ENCODE measurements around the gene TNS4. TPM values are rescaled to one million over a fixed set of nuclear protein-coding genes. Genes with fewer than 3 reads are reported as not detected.

The TNS4 gene
- total RNA-seq, 1 donor from 2014 or later: 0.23 TPM

GRCh38 chr17:40495140-40495539, 6.3 kb downstream of the TNS4 start:
- DNase-seq (ENCODE audit: low spot score): no peak

DNA sequence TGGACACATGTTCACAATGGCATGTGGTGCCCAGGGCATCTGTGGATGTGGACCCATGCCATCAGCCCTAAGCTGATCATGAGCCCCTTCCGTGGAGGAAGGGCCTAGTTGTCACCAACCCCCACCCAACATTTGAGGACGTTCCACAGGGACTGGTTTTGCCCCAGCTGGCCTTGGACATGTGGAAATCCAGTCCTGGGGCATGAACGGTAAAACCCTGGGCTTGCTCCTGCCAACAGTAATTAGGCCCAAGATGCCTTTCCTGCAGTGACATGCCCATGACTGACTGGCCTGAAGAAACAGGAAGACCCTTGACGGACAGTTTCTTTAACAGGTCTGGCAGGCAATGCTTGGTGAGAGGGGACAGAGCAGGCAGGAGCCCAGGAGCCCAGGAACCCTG, 7.7 kb downstream of the TNS4 start:
- DNase-seq (ENCODE audit: low spot score): no peak

GRCh38 chr17:40491486-40491885, 9.9 kb downstream of the TNS4 start:
- no peak for DNase-seq (ENCODE audit: low spot score)

DNA sequence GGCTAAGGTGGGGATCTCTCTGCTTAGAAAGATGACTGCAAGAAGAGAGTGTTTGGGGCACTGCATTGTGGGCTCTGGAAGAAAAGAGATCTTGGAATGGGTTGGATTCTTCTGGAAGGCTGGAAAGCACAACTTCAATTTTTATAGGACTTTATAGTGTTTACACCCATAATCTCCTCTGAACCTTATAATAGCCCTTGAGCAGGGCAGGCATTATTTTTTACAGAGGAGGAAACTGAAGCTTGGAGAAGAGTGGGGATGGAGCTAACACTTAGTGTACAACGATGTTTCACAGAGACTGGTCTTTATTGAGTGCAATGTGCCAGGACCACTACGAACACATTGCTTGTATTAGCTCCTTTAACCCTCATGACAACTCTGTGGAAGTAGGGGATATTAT, 10.4 kb downstream of the TNS4 start:
- DNase-seq (ENCODE audit: low spot score): no peak

DNA sequence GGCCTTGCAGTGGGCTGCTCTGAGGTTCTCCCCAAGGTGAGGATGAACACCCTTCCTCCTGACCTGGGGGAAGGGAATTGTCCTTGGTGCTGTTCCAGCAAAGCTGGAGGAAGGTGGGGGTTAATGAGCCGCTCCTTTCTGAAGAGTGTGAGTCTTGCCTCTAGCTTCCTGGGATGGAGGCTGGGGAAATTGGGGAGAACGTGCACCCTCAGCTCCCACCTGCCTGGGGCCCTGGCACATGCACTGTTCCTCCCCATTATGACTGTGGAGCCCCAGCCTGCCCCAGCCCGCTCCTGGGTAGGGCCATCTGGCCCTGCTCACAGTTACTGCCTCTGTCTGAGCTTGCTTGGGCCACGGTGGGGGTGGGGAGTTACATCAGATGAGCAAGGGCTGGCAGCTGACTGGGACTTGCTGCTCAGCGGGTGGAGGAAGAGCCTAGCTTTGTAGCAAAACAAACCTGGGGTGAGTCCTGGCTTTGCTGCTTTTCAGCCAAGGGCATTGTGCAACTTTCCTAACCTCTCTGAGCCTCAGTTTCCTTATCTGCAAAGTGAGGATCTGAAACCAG, 11.1 kb downstream of the TNS4 start:
- DNase-seq (ENCODE audit: low spot score): peak; percentile 67

- DNase-seq (ENCODE audit: low spot score): no peak
Observed at GRCh38 chr17:40487371-40488020, 13.9 kb downstream of the TNS4 start.

GRCh38 chr17:40486522-40487370, 14.7 kb downstream of the TNS4 start:
- no peak for DNase-seq (ENCODE audit: low spot score)

GRCh38 chr17:40485851-40486521, 15.4 kb downstream of the TNS4 start:
- DNase-seq (ENCODE audit: low spot score): peak; percentile 53

GRCh38 chr17:40484973-40485530, 16.4 kb downstream of the TNS4 start:
- DNase-seq (ENCODE audit: low spot score): no peak

- DNase-seq (ENCODE audit: low spot score): no peak
Observed at GRCh38 chr17:40484285-40484972, 17.0 kb downstream of the TNS4 start.

- DNase-seq (ENCODE audit: low spot score): no peak
Observed at GRCh38 chr17:40483679-40484078, 17.7 kb downstream of the TNS4 start.

DNA sequence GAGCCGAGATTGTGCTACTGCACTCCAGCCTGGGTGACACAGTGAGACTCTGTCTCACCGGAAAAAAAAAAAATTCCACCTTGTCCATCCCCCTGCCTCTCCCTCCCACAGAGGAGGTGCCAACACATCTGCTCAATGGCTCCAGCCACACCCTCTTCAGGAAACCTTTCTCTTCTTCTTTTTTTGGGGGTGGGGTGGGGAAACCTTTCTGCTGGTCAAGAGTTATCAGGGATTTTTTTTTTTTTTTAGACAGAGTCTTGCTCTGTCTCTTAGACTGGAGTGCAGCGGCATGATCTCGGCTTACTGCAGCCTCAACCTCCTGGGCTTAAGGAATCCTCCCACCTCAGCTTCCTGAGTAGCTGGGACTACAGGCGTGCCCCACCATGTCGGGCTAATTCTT, 18.7 kb downstream of the TNS4 start:
- DNase-seq (ENCODE audit: low spot score): no peak

DNA sequence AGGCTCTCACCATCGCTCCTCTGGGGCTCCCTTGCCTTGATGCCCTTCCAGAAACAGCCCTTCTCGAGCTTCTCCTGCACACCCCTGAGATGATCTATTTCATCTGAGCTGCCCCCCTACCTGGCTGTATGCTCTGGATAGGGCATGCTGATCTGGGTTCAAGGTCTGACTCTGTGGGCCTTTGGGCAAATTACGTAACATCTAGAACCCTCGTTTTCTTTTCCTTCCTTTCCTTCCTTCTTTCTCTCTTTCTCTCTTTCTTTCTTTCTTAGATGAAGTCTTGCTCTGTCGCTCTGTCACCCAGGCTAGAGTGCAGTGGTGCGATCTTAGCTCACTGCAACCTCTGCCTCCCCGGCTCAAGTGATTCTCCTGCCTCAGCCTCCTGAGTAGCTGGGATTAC, 20.3 kb downstream of the TNS4 start:
- DNase-seq (ENCODE audit: low spot score): no peak

DNA sequence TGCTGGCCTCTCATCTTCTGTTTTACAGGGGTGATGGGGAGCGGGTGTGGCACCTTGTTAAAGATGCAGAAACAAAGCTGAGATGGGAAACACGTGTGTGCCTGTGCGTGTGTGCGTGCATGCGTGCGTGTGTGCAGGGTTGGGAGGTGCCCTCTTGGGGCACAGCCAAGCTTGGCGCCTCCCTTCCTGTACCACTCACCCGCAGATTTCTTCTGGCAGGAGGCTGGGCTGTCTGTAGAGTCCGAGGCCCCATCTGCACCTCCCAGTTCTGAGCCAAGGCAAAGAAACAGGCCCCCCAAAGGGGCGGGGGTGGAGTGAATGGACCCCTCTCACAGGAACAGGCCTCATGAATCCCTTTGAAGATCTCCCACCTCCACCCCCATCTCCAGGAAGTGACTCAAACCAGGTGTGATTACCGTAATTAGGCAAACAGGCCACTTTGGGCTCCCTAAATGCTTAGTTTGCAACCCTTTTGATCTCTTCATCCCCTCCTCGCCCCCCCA, 20.9 kb downstream of the TNS4 start:
- no peak for DNase-seq (ENCODE audit: low spot score)

DNA sequence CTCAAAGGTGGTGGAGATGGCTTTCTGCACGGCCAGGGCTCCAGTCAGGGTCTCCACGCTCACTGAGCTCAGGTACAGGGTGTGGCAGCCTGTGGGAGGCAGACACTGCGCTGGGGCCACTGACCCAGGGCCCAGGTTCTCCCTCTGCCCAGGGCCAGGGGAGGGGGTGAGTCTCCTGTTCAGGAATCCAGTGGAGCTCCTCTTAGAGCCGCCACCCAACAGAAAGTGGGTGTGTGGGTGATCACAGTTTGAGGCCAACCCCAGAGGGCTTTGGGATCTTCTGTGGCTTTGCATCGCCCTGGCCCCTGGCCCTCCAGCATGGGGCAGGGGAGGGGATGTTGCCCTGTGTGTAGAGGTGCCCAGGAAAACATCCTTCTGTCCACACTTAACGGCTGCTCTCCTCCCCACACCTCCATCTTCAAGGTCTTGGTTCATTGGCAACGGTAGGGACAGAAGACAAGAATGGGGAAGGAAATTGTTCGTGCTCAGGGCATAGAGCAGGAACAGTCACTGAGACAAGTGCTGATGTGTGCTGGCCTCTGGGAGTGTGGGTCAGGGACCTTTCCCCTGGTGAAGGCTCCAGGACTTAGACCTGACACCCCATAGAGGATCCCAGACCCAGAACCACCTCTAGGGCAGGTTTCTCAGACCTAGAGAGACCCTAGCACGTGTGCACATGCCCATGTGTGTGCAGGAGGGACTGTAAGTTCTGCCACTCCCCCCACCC, 21.5 kb downstream of the TNS4 start:
- no peak for DNase-seq (ENCODE audit: low spot score)

DNA sequence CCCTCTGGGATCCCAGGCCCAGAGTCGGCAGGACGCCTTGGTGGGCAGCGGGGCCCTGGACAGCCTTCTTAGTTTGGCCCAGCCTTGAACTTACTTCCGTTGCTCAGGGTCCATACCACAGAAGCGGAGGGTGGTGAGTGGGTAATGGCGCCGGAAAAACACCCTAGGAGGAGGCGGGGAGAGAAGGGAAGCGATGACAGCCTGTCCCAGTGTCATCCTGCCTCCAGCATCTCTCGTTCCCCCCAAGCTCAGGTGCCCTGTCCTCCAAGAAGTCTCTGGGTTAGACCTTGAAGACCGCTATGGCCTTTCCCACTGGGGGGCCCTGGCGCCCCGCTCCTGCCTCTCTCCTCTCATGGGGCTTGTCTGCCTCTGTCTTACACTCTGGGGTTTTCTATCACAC, 22.9 kb downstream of the TNS4 start:
- no peak for DNase-seq (ENCODE audit: low spot score)

DNA sequence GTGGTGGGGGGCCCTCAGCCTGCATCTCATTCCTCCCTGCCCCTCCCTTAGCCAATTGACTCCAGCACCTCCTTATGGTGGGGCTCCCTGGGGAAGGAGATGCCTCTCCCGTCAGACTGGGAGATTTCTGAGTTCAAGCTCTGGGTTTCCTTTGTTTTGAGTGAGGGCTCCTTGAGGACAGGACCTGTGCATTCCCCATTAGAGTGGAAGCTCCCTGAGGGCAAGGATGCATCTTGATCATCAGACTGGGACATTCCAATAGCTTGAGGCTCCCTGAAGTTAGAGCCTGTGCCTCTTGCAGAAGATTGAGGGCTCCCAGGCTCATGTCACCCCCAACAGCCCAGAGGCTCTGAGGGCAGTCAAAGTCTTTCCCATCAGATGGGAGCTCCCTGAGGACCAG, 23.6 kb downstream of the TNS4 start:
- no peak for DNase-seq (ENCODE audit: low spot score)

GRCh38 chr17:40475234-40475908, 26.1 kb downstream of the TNS4 start:
- no peak for DNase-seq (ENCODE audit: low spot score)

DNA sequence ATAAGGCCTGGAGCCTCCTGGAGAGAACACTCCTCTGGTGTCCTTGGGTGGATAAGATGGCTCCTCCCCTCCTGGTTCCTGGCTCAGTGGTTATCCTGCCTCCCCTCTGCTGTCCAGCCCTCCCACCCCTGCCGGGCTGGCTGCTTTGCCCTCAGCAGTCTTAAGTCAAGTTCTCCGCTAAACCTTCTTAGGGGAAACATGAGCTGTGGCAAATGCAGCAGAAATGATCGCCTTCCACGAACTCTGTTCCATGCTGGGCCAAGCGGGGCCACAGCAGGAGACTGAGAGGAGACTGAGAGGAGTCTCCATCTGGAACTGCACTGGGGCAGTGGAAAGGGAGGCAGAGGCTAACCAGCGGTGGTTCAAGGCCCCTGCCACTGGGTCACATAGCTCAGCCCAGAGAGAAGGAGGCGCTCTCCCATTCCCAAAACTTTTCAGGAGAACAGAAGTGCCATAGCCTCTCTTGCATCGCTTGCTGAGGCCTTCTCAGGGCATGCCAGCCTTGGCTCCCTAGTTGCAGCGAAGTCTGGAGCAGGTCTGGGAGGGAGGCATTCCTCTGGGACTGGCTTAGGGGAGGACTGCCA, 26.9 kb downstream of the TNS4 start:
- DNase-seq (ENCODE audit: low spot score): no peak
